T-helper 22 cell (primary cell): ENCODE data around the gene RTKN2.
A peak's percentile ranks its signal among the peaks of the same experiment; 100 is the strongest.
"Not testable (repeated sequence)": the region's sequence is repeated elsewhere in the genome, so short reads cannot be mapped to it uniquely, and the experiment has no call there.

Experiments
- DNase-seq: peaks from one replicate; pipeline ENCODE4 v3.0.0-alpha.2; 2020; ENCODE audit warnings: low read depth

RTKN2 gene, protein sequence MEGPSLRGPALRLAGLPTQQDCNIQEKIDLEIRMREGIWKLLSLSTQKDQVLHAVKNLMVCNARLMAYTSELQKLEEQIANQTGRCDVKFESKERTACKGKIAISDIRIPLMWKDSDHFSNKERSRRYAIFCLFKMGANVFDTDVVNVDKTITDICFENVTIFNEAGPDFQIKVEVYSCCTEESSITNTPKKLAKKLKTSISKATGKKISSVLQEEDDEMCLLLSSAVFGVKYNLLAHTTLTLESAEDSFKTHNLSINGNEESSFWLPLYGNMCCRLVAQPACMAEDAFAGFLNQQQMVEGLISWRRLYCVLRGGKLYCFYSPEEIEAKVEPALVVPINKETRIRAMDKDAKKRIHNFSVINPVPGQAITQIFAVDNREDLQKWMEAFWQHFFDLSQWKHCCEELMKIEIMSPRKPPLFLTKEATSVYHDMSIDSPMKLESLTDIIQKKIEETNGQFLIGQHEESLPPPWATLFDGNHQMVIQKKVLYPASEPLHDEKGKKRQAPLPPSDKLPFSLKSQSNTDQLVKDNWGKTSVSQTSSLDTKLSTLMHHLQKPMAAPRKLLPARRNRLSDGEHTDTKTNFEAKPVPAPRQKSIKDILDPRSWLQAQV

DNA sequence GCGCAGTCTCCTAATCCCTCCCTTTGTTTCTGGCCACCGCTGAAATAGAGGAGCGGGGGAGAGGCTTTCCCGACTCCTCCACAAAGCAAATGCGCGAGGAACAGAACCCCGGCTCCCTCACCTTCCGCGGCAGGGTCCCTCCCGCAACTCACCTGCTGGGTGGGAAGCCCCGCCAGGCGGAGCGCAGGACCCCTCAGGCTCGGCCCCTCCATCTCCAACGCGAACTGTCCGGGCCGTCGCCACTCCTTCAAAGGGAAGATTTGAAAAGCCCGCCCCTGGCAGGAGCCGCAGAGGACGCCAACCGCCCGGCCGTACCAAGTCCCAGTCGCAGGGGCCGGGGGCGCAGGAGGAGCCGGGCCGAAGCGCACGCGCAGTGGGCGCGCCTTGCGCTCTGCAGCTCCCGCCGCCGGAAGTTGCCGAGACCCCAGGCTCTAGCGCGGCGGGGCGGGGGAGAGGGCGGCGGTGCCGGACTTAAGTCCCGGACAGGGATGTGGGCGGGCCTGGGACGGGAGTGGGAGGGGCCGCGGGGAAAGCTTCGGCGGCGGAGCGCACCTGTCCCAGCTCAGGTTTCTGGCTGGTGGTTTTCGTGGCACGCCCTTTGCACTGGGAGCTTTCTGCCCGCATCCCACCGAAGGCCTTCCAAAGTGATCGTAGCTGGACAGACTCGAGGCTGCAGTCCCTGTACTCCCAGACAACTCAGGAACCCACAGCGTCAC lies at the start of gene RTKN2:
RTKN2 (minus strand) TSS at position 446 of the 716 bp plus-strand sequence; CDS start at position 212, 234 bp downstream.
- DNase-seq, result peak; percentile 50

DNA sequence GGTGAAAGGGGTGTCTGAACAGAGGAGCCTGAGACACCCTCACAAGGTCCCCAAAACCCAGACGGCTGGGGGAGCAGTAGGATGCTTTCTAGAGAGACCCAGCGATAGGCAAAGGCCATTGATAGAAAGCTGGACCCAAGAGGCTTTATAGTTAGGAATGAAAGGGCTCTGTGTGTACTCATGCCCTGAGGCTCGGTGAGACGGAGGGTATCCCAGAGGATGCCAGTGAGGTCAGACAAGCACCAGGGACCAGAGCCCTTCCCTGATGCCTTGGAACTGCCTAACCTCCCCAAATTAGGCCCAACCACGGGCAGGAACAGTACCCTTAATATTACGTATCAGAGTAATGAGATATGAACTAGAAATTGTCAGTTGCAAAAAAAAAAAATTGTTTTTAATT lies 48.6 kb upstream of the RTKN2 start:
- no peak for DNase-seq

DNA sequence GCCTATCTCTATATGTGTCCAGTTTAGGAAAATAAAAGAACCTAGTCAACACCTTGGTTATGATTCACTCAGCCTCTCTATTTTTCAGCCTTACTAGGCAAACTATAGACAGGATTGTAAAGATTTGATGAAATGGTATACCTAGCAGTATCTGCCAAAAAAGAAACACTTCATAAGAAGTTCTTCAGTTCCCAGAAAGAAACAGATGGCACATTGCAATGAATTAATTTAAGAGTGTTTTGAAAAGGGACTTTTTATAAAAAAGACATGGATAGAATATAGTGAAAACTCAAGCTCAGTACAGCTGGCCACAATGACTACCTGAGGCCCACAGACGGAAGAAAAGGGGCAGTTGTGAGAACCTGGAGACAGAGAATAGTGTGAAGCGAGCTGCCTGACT lies 40.6 kb upstream of the RTKN2 start:
- no peak for DNase-seq

DNA sequence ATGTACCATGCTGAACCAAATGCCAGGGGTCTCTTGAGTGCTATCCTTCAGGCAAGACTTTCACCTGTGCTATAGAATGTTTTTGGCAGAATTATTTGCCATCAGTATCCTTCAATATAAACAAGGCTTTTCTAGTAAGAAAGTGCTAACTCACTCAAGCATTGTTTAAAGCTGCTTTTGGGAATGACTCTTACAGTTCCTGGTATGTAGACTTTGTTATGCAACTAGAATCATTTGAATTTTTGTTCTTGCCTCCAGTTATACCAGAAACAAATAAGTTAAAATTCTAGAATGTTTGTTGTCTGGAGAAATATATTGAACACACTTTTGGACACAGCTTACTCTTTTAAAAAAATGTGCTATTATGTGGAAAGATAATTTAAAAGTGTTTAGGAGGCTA lies 39.5 kb upstream of the RTKN2 start:
- DNase-seq, result no peak

DNA sequence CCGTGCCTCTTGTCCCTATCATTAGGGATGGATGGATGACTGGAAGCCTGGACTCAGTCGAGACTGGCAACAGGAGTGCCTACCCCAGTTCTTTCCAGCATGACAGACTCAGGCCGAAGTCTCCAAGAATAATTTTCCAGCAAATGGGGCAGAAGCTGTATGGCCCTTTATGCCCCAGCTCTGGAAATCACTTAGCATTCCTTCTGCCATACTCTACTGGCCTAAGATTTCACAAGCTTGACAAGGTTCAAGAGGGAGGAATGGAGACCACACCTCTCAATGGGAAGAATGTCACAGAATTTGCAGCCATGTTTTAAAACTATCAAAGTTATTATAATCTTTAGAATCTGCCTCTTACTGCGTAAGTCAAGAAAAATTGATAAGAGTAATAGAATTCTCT lies 39.0 kb upstream of the RTKN2 start:
- no peak for DNase-seq

DNA sequence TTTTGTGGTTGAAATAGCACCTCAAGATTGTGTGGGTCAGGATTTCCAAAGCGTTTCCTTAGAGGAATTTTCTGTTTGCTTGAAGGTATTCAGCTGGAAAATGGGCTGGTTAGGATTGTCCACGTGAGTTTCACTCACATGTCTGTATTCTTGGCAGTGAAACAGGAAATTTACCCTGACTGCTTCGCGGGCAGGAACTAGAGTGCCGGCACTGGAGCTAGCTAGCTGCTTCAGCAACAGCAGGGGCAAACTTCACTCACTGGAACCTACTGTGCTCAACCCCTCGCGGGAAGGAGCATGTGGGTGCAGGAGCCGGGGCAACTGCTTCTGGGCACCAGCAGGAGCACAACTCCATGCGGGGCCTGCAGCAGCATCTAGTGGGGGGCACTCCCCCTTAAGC lies 38.0 kb upstream of the RTKN2 start:
- DNase-seq, result no peak

DNA sequence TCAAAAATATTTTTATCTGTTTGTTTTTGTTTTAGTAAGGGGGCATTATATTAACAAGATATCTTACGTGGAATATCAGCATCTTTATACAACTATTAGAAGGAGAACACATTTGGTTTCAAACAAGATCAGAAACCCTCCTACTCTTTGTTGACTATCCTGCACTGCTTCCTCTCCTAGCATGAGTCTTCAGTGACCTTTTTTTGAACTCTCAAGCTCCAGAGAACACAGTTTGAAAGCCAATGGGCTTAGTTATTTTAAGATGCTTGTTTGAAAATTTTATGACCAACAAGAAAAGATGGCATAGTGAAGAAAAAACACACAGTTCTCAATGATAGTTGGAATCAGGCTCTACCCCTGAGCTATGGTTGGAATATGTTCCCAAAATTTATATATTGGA lies 37.2 kb upstream of the RTKN2 start:
- DNase-seq, result no peak

DNA sequence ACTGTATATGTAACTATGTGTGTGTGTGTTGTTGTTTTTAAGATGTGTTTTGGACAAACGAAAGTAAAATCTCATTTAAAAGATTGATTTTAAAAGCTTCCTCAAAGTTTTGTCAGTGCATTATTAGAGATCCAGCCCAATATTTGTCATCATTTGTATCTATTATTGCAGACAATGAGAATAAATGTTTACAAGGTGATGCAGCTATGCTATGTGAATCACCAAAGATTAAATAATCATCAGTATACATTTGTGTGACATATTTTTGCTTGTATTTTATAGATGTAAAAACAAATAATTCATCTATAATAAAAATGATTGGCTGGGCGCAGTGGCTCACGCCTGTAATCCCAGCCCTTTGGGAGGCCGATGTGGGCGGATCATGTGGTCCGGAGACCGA lies 35.3 kb upstream of the RTKN2 start:
- DNase-seq, result no peak

DNA sequence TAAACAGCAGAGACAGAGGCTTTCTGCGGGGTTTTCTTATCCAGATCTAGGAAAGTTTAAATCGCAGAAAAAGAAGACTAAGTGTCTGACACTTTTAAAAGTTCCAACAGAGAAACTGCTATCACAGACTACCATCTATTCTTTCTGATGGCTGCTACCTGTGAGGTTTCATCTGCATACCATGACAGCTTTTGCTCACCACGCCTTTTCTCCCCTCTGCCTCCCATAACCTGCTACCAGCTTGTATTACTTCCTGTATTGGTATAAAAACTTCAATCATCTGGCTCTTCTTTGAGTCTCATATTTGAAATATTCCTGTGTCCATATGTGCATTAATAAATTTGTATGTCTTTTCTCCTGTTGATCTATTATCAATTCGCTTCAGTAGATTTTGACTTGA lies 34.1 kb upstream of the RTKN2 start:
- DNase-seq, result no peak

DNA sequence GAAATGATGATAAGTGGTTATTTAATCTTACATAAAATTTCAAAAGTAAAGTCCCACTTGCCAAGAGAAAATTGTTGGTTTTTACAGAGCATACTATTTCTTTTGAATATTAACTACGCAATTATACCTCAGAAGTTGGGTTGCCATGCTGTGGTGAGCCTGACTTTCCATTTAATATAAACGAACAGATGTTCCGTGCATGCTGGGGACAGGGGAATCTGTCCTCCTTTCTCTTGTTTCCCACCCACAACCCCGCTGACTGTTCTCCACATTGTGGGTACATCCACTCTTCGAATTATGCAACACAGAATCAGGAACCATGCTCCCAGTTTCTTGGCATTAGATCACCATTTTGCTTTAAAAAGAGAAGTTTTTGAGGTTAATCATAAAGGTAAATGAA lies 29.2 kb upstream of the RTKN2 start:
- DNase-seq, result no peak

DNA sequence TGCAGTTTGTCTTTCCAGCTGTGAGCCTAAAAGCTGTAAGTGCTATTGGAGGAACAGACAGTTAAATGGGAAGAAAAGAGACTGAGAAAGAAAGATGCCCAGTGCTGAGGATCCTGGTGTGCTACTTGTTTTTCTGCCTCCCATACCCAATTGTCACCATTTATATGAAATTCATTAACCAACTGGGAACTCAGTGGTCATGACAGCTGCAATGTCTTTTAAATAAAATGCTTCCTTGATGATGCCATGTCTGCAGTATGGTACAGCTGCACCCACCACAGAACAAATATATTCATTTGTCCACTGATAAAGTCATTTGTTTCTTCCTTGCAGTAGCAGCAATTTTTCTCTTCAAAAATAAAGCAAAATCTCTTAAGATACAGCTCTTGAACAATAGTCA lies 15.6 kb upstream of the RTKN2 start:
- DNase-seq, result no peak

DNA sequence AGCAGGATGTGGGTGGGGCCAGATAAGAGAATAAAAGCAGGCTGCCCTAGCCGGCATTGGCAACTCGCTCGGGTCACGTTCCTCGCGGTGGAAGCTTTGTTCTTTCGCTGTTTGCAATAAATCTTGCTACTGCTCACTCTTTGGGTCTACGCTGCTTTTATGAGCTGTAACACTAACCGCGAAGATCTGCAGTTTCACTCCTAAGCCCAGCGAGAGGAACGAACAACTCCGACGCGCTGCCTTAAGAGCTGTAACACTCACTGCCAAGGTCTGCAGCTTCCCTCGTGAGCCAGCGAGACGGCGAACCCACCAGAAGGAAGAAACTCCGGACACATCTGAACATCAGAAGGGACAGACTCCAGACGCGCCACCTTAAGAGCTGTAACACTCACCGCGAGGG lies 12.7 kb upstream of the RTKN2 start:
- DNase-seq, result not testable (repeated sequence)

DNA sequence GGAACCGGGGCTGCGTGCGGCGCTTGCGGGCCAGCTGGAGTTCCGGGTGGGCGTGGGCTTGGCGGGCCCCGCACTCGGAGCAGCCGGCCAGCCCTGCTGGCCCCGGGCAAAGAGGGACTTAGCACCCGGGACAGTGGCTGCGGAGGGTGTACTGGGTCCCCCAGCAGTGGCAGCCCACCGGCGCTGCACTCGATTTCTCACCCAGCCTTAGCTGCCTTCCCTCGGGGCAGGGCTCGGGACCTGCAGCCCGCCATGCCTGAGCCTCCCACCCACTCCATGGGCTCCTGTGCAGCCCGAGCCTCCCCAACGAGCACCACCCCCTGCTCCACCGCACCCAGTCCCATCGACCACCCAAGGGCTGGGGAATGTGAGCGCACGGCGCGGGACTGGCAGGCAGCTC lies 11.7 kb upstream of the RTKN2 start:
- DNase-seq, result not testable (repeated sequence)

DNA sequence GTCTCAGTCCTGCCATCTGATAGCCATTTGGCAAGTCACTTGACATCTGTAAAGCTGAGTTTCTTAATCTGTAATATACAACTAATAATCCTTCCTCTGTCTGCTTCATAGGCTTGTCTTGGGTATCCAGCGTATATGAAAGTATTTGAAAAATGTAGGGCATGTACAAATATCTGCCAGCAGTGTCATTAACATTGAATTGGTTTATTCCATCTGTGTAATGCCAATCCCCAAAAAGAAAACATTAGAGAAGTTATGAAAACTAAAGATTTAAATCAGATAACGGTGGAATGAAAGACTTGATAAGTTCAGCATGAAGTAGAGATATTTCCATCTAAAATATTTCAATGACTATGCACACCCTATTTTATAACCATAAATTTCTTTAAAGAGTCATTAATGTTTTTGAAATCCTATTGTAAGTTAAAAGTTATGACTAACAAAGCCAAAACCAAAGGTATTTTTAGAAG lies 9.8 kb upstream of the RTKN2 start:
- DNase-seq, result no peak

DNA sequence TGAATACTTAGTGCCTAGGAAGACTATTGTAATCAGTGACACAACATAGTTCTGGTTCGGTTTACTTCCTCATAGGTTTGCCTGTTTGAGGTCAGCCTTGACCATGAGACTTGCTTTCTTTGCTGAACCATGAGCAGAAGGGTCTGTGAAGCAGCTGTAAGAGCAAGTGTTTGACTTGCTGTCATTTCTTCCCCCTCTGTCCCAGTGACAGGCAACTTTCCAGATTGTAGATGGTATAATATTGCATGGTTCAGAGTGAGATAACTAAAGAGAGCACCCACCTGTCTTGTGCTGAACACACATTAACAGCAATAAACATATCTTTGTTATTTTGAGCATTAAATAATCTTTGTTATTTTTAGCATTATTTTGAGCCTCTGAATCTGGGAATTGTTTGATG lies 9.3 kb upstream of the RTKN2 start:
- DNase-seq, result no peak

DNA sequence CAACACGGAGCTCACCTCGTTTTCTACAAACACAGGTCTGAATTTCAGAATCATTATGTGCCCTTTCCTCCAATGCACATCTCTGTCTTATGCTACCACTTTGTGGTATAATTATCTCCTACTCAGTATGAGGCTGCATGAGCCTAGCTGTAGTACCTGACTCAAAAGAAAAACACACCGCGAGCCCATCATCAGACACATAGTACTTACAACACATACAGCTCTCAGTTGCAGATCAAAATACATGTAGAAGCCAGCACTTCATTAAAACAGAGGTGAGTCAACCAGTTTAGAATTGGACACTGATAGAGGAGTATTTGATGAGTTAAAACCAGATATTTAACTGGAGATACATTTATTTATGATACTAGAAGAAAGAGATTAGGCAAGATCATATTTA lies 1.4 kb upstream of the RTKN2 start:
- no peak for DNase-seq

DNA sequence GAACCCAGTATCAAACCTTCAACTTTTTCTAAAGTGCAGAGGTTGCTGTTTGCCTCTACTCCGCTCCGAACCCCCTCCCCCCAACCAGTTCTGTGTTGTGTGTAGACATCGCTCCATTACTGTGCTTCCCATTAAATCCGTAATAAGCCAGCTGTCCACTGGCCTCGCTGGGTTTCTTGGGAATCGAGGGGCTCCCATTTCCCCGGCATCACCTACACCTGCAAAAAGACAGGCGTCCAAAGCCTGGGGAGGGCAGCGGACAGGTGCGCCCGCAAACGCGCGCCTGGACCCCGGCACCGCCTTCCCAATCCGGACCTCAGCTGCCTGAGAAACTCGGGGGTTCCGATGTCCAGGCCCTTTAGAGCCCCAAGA lies 631 bp downstream of the RTKN2 start:
- DNase-seq, result no peak

DNA sequence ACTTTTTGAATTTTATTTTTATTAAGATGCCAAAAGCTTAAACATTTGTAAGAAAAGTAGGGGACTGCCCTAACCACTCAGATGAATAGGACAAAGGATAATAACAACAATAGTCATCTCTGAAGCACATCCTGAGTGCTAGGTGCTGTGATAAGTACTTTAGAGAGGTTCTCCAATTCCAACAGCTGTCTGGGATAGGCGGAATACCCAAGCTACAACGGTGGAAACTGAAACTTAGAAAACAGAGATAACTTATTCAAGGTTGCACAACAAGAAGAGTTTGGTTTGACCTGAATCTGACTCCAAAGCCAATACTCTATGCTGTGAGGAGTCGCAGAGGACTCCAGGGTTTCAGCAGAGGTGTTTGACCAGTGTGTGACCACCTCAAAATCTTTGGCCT lies 2.0 kb downstream of the RTKN2 start:
- DNase-seq, result no peak

DNA sequence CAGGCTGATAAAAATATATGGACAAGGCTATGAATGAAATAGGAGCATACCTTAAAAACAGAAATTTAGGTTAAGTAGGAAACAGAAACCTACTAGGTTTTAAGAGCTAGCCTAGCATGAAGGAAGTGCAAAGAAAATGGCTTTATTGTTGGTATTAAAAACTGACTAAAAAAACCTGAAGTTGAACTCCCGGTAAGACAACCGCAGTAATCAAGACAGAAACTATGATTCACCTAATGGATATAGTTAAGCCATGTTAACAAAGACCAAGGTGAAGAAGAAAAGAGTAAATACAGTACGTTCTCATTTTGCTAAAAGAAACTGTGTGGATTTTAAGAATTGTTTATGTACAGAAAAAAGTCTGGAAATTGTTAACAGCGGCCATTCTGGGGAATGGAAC lies 2.5 kb downstream of the RTKN2 start:
- no peak for DNase-seq

DNA sequence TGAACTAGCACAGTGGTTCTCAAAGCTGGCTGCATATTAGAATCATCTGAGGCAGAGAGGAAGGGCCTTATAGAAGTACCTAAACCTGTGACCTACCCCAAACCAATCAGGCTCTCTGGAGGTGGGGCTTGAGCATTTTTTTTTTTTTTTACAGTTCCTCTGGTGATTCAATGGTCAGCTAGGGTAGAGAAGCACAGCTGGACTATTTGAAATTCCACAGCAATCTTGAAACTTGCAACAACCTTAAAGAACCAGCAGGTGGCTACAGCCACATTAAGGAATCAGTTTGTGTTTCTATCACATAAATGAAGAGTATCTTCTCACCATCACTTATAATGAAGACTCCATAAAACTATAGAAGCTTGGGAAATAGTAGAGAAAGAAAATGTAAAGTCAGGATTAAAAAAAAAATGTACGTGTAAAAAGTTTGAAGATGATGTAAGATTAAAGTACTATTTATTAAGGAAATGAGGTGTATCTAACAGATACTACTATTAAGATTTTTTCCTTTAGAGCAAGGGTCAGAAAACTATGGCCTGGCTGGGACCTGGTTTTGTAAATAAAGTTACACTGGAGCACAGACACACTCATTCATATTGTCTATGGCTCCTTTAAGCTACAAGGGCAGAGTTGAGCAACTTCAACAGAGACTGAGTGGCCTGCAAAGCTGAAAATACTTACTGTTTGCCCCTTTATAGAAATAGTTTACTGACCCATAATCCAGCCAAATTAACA lies 3.8 kb downstream of the RTKN2 start:
- DNase-seq, result no peak

DNA sequence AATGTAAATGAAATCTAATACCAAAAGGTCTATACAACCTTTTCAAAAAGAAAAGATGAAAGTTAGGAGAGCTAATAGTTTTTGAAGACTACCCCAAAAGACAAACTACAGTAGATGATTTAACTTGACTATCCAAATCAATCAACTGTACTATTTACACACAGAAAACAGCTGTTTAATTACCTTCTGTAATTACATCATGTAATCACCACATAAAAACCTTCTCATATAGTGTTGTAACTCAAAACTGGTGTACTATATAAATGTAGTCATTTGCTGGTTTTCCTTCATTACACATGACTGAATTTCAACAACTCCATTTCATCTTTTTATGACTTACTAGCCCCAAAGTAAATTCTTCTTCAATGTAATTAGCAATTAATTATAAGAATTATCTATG lies 4.5 kb downstream of the RTKN2 start:
- DNase-seq, result no peak

DNA sequence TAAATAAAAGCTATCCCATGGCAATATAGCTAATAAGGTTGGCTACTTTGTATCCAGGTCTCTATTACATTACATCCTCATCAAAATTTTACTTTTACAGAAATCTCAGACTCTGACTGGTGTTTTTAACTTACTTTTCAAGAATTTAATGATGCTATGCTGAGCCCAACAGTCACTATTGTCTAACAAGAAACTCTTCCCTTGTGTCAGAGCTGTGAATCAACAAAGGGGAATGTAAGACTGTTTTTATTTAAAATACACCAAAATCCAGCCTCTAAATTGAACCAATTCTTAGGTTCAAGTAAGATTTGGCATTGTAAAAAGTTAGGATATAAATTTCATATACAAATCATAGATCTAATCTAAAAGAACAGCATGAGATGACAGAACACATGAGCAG lies 7.0 kb downstream of the RTKN2 start:
- DNase-seq, result no peak

DNA sequence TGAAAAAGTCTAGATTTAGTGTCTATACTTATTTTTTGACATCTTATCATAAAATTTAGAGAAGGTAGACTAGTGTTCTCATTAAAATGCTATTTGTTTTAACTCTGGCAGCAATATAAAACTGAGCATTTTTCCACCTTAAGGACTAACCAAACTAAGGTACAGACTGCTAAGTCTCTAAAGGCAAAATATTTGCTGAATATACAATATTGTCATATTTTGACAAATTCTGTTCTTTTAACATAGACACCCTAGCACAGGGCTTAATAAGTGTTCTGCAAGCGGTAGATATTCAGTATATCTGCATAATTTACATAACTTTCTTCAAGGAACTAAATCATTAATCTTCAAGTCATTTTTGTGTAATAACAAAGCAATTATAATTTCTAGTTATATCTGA lies 8.6 kb downstream of the RTKN2 start:
- no peak for DNase-seq
